HFFc6 (cell line): ENCODE measurements around the gene ZW10. TPM values are rescaled to one million over a fixed set of nuclear protein-coding genes. Genes with fewer than 3 reads are reported as not detected.

Source experiments
- DNase-seq: peaks from one replicate; pipeline ENCODE4 v3.0.0-alpha.2; 2018
- H3K27ac Mint-ChIP-seq: 2 replicates; pipeline ENCODE4 v1.8.0; 2020; ENCODE audit warnings: mild to moderate bottlenecking, mixed read lengths
- H3K27me3 Mint-ChIP-seq: 2 replicates; pipeline ENCODE4 v1.8.0; 2021; ENCODE audit warnings: mild to moderate bottlenecking, moderate library complexity, mixed read lengths; ENCODE audit not compliant: insufficient read depth
- H3K36me3 Mint-ChIP-seq: 2 replicates; pipeline ENCODE4 v1.8.0; 2021; ENCODE audit warnings: low read depth, mixed read lengths
- H3K4me1 Mint-ChIP-seq: 2 replicates; pipeline ENCODE4 v1.8.0; 2020; ENCODE audit warnings: low read depth, mixed read lengths
- H3K4me3 Mint-ChIP-seq: 2 replicates; pipeline ENCODE4 v1.8.0; 2020; ENCODE audit warnings: mild to moderate bottlenecking, moderate library complexity, mixed read lengths
- H3K9me3 Mint-ChIP-seq: 2 replicates; pipeline ENCODE4 v1.8.0; 2020; ENCODE audit warnings: mild to moderate bottlenecking, mixed read lengths
- total RNA-seq, 6 experiments: library from RNA; stranded (reverse); fragmentation: NEBNext Ultra II Directional; extraction: Animal tissue kit (Norgen Biotek cat#: 25700); gene quantifications; 2 replicates in 1 of 6; 3 replicates in 5 of 6; pipeline ENCODE4 v1.2.3, GENCODE V29; 2021
- TF ChIP-seq, protein P1 (sequence below): fragments of 200-600 bp; sonication (generic); IDR thresholded peaks from 2 replicates; pipeline ENCODE4 v1.5.0; 2021; ENCODE audit warnings: antibody characterized with exemption, mild to moderate bottlenecking

Gene ZW10
- total RNA-seq, 6 experiments from 2014 or later, result 15.8 to 21.2 (median 18.1) TPM

- Mint-ChIP-seq H3K4me3 (no peak overlapping the region), H3K27me3 (no peaks in the 10 kb centered on the region), H3K27ac (no peak overlapping the region), H3K4me1 (no peaks in the 10 kb centered on the region), H3K9me3 (no peaks in the 10 kb centered on the region), H3K36me3 (peaks cover 19% of the 10 kb centered on the region)
- DNase-seq, result no peak
- TF ChIP-seq, protein P1, sequence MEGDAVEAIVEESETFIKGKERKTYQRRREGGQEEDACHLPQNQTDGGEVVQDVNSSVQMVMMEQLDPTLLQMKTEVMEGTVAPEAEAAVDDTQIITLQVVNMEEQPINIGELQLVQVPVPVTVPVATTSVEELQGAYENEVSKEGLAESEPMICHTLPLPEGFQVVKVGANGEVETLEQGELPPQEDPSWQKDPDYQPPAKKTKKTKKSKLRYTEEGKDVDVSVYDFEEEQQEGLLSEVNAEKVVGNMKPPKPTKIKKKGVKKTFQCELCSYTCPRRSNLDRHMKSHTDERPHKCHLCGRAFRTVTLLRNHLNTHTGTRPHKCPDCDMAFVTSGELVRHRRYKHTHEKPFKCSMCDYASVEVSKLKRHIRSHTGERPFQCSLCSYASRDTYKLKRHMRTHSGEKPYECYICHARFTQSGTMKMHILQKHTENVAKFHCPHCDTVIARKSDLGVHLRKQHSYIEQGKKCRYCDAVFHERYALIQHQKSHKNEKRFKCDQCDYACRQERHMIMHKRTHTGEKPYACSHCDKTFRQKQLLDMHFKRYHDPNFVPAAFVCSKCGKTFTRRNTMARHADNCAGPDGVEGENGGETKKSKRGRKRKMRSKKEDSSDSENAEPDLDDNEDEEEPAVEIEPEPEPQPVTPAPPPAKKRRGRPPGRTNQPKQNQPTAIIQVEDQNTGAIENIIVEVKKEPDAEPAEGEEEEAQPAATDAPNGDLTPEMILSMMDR, result no peak
Measured at GRCh38 chr11:113752932-113753331, 20.6 kb downstream of the ZW10 start.

GRCh38 chr11:113736323-113736722, 37.2 kb downstream of the ZW10 start:
- Mint-ChIP-seq H3K27me3 (no peaks in the 10 kb centered on the region), H3K4me3 (no peak overlapping the region), H3K27ac (no peak overlapping the region), H3K36me3 (no peaks in the 10 kb centered on the region), H3K9me3 (no peaks in the 10 kb centered on the region), H3K4me1 (no peaks in the 10 kb centered on the region)
- no peak for DNase-seq
- TF ChIP-seq, protein P1, result no peak

DNA sequence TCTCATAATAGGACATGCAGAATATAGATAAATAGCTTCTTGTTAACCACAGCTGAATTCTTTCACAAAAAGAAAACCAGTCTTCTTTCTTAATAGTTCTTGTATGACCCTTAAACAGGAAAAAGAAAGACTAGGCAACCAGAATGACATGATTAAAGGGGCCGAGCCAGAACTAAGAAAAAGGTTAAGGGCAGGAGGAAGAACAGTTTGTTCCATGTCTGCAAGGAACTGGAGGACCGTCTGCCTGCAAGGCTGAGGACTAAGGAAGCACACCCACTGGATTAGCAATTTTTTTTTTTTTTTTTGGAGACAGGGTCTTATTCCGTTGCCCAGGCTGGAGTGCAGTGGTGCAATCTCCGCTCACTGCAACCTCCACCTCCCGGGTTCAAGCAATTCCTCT, 41.4 kb downstream of the ZW10 start:
- DNase-seq, result no peak
- TF ChIP-seq, protein P1, result no peak
- Mint-ChIP-seq H3K36me3 (no peaks in the 10 kb centered on the region), H3K4me3 (no peak overlapping the region), H3K27ac (no peak overlapping the region), H3K4me1 (peaks cover 15% of the 10 kb centered on the region), H3K27me3 (no peaks in the 10 kb centered on the region; the same call in 1 of the 2 replicates), H3K9me3 (no peaks in the 10 kb centered on the region)

- Mint-ChIP-seq H3K36me3 (no peaks in the 10 kb centered on the region), H3K9me3 (no peaks in the 10 kb centered on the region), H3K27ac (no peak overlapping the region), H3K4me1 (peaks cover 15% of the 10 kb centered on the region), H3K27me3 (no peaks in the 10 kb centered on the region; the same call in 1 of the 2 replicates), H3K4me3 (no peak overlapping the region)
- DNase-seq, result peak; percentile 39
- TF ChIP-seq, protein P1, result peak; percentile 58; the same call in 1 of the 2 replicates
Measured at GRCh38 chr11:113730887-113731726, 42.4 kb downstream of the ZW10 start.

- no peak overlapping the region for H3K4me3 Mint-ChIP-seq
- no peak for DNase-seq
- no peaks in the 10 kb centered on the region for H3K36me3 Mint-ChIP-seq
- peaks cover 15% of the 10 kb centered on the region for H3K4me1 Mint-ChIP-seq
- H3K9me3 Mint-ChIP-seq, result no peaks in the 10 kb centered on the region
- H3K27ac Mint-ChIP-seq, result no peak overlapping the region
- no peaks in the 10 kb centered on the region; the same call in 1 of the 2 replicates for H3K27me3 Mint-ChIP-seq
- TF ChIP-seq, protein P1, result no peak
Measured at GRCh38 chr11:113729456-113729855, 44.0 kb downstream of the ZW10 start.
